Measurements from ENCODE around the gene PKD1L1.

PKD1L1 gene

DNA sequence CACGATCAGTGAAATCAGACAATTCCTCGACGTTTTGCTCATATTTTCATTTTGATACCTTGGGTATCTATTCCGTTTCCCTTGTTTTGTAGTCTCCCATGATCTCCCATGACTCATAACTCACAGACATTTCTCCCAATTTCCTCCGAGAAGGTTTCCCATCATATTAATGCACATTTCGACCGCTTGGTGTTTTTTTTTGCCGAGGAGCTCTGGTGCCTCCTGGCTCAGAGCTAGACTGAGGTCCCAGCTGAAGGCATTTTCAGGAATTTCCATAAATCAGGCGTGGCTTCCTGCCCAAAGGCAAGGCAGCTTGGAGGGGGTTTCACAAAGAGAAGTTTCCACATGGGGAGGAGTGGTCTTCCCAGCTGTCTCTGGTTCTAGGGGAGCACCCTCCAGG, 218.1 kb downstream of the PKD1L1 start:
- ChIA-PET POLR2A (no interaction called here), CTCF (no interaction called here)
- Histone ChIP-seq H3K36me3 (ENCODE audit: control insufficient read depth in 2 of 2, insufficient read depth in 1 of 2, low read length in 2 of 2) (no peaks in the 10 kb centered on the region), H3K4me1 (ENCODE audit: control insufficient read depth, insufficient read depth, low read length) (no peaks in the 10 kb centered on the region), H3K4me3 (ENCODE audit: low read depth, low read length) (no peak overlapping the region), H3K9me3 (ENCODE audit: control insufficient read depth, insufficient read depth, low read depth, low read length) (no peaks in the 10 kb centered on the region), H3K27ac (ENCODE audit: extremely low read depth, low read depth, low read length) (no peak overlapping the region)
- no peak for TF ChIP-seq ZNF239 (tag by site-specific recombination; IDR thresholded peaks at IDR 0.05)
- no peak for TF ChIP-seq ZNF37A (tag by site-specific recombination; IDR thresholded peaks at IDR 0.05)
- no peak for TF ChIP-seq ZBTB21 (tag by site-specific recombination; IDR thresholded peaks at IDR 0.05)
- TF ChIP-seq ZNF140 (tag by site-specific recombination; IDR thresholded peaks at IDR 0.05): no peak

GRCh38 chr7:47726047-47726726, 222.1 kb downstream of the PKD1L1 start:
- ChIA-PET POLR2A (no interaction called here), CTCF (no interaction called here)
- H3K9me3 ChIP-seq (ENCODE audit: control insufficient read depth, insufficient read depth, low read depth, low read length): no peaks in the 10 kb centered on the region
- no peak overlapping the region for H3K4me3 ChIP-seq (ENCODE audit: low read depth, low read length)
- no peak overlapping the region for H3K27ac ChIP-seq (ENCODE audit: extremely low read depth, low read depth, low read length)
- no peaks in the 10 kb centered on the region; the same call in 1 of the 2 replicates for H3K4me1 ChIP-seq (ENCODE audit: control insufficient read depth, insufficient read depth, low read length)
- no peaks in the 10 kb centered on the region for H3K36me3 ChIP-seq (ENCODE audit: control insufficient read depth in 2 of 2, insufficient read depth in 1 of 2, low read length in 2 of 2)
- TF ChIP-seq ZNF404 (tag by site-specific recombination; IDR thresholded peaks at IDR 0.05) (no peak), HOXA7 (CRISPR knock-in tag; IDR thresholded peaks at IDR 0.05; ENCODE audit: borderline replicate concordance) (no peak), ZNF777 (tag by site-specific recombination; IDR thresholded peaks at IDR 0.05; ENCODE audit: borderline replicate concordance) (no peak), ZFP3 (tag by site-specific recombination; IDR thresholded peaks at IDR 0.05; ENCODE audit: low read depth) (no peak), ZNF416 (tag by site-specific recombination; IDR thresholded peaks at IDR 0.05) (no peak)
- TF ChIP-seq, protein P1, sequence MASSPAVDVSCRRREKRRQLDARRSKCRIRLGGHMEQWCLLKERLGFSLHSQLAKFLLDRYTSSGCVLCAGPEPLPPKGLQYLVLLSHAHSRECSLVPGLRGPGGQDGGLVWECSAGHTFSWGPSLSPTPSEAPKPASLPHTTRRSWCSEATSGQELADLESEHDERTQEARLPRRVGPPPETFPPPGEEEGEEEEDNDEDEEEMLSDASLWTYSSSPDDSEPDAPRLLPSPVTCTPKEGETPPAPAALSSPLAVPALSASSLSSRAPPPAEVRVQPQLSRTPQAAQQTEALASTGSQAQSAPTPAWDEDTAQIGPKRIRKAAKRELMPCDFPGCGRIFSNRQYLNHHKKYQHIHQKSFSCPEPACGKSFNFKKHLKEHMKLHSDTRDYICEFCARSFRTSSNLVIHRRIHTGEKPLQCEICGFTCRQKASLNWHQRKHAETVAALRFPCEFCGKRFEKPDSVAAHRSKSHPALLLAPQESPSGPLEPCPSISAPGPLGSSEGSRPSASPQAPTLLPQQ (tag by site-specific recombination; IDR thresholded peaks at IDR 0.05): no peak
- TF ChIP-seq, protein P2, sequence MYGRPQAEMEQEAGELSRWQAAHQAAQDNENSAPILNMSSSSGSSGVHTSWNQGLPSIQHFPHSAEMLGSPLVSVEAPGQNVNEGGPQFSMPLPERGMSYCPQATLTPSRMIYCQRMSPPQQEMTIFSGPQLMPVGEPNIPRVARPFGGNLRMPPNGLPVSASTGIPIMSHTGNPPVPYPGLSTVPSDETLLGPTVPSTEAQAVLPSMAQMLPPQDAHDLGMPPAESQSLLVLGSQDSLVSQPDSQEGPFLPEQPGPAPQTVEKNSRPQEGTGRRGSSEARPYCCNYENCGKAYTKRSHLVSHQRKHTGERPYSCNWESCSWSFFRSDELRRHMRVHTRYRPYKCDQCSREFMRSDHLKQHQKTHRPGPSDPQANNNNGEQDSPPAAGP (tag by site-specific recombination; IDR thresholded peaks at IDR 0.05): no peak

GRCh38 chr7:47725031-47725780, 223.1 kb downstream of the PKD1L1 start:
- H3K9me3 ChIP-seq (ENCODE audit: control insufficient read depth, insufficient read depth, low read depth, low read length): no peaks in the 10 kb centered on the region
- no peak overlapping the region for H3K27ac ChIP-seq (ENCODE audit: extremely low read depth, low read depth, low read length)
- H3K4me3 ChIP-seq (ENCODE audit: low read depth, low read length): no peak overlapping the region
- ChIA-PET POLR2A (no interaction called here), CTCF (interaction anchor here (0.6 to 0.7 kb wide), 2 partner anchors 39 to 638 kb away, joined by 3 read pairs; no protein-coding TSS in a partner anchor)
- no peaks in the 10 kb centered on the region; the same call in 1 of the 2 replicates for H3K4me1 ChIP-seq (ENCODE audit: control insufficient read depth, insufficient read depth, low read length)
- H3K36me3 ChIP-seq (ENCODE audit: control insufficient read depth in 2 of 2, insufficient read depth in 1 of 2, low read length in 2 of 2): no peaks in the 10 kb centered on the region
- TF ChIP-seq ZNF114 (tag by site-specific recombination; IDR thresholded peaks at IDR 0.05) (no peak), ZNF324 (tag by site-specific recombination; IDR thresholded peaks at IDR 0.05) (no peak), ZNF311 (tag by site-specific recombination; IDR thresholded peaks at IDR 0.05; ENCODE audit: borderline replicate concordance) (no peak), ZNF404 (tag by site-specific recombination; IDR thresholded peaks at IDR 0.05) (no peak), TRIM28 (IDR thresholded peaks at IDR 0.05; ENCODE audit: borderline replicate concordance, low read length) (no peak), ZNF174 (tag by site-specific recombination; IDR thresholded peaks at IDR 0.05) (no peak), SP7 (tag by site-specific recombination; IDR thresholded peaks at IDR 0.05) (no peak), PBX3 (CRISPR knock-in tag; IDR thresholded peaks at IDR 0.05) (no peak), OSR2 (tag by site-specific recombination; IDR thresholded peaks at IDR 0.05) (no peak), ZNF211 (tag by site-specific recombination; IDR thresholded peaks at IDR 0.05; ENCODE audit: low read depth) (no peak), ZNF707 (tag by site-specific recombination; IDR thresholded peaks at IDR 0.05) (no peak)
- TF ChIP-seq, protein P3, sequence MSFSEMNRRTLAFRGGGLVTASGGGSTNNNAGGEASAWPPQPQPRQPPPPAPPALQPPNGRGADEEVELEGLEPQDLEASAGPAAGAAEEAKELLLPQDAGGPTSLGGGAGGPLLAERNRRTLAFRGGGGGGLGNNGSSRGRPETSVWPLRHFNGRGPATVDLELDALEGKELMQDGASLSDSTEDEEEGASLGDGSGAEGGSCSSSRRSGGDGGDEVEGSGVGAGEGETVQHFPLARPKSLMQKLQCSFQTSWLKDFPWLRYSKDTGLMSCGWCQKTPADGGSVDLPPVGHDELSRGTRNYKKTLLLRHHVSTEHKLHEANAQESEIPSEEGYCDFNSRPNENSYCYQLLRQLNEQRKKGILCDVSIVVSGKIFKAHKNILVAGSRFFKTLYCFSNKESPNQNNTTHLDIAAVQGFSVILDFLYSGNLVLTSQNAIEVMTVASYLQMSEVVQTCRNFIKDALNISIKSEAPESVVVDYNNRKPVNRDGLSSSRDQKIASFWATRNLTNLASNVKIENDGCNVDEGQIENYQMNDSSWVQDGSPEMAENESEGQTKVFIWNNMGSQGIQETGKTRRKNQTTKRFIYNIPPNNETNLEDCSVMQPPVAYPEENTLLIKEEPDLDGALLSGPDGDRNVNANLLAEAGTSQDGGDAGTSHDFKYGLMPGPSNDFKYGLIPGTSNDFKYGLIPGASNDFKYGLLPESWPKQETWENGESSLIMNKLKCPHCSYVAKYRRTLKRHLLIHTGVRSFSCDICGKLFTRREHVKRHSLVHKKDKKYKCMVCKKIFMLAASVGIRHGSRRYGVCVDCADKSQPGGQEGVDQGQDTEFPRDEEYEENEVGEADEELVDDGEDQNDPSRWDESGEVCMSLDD (tag by site-specific recombination; IDR thresholded peaks at IDR 0.05): no peak
- TF ChIP-seq, protein P4, sequence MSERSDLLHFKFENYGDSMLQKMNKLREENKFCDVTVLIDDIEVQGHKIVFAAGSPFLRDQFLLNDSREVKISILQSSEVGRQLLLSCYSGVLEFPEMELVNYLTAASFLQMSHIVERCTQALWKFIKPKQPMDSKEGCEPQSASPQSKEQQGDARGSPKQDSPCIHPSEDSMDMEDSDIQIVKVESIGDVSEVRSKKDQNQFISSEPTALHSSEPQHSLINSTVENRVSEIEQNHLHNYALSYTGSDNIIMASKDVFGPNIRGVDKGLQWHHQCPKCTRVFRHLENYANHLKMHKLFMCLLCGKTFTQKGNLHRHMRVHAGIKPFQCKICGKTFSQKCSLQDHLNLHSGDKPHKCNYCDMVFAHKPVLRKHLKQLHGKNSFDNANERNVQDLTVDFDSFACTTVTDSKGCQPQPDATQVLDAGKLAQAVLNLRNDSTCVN (tag by site-specific recombination; optimal IDR thresholded peaks at IDR 0.05): no peak

Measured in HEK293 (cell line).